NCI-H146 (cell line): ENCODE data around the gene OR11A1.
"Not testable (repeated sequence)": the region's sequence is repeated elsewhere in the genome, so short reads cannot be mapped to it uniquely, and the experiment has no call there.

Experiments
- DNase-seq: peaks from one replicate; lab custom pipeline; 2025; lab: John Stamatoyannopoulos, UW

Gene OR11A1

GRCh38 chr6:29478740-29479139 lies 21.9 kb upstream of the OR11A1 start:
- no peak for DNase-seq

- no peak for DNase-seq
Measured at GRCh38 chr6:29477923-29478450, 21.1 kb upstream of the OR11A1 start.

- no peak for DNase-seq
Measured at GRCh38 chr6:29474996-29475395, 18.1 kb upstream of the OR11A1 start.

GRCh38 chr6:29466241-29466640 lies 9.4 kb upstream of the OR11A1 start:
- no peak for DNase-seq

GRCh38 chr6:29465801-29466200 lies 8.9 kb upstream of the OR11A1 start:
- DNase-seq: no peak

GRCh38 chr6:29465279-29465678 lies 8.4 kb upstream of the OR11A1 start:
- DNase-seq: no peak

GRCh38 chr6:29462022-29462421 lies 5.2 kb upstream of the OR11A1 start:
- no peak for DNase-seq

- DNase-seq: no peak
Measured at GRCh38 chr6:29461021-29461814, 4.3 kb upstream of the OR11A1 start.

- DNase-seq: no peak
Measured at GRCh38 chr6:29451471-29452193, 5.2 kb downstream of the OR11A1 start.

GRCh38 chr6:29447670-29448069 lies 9.2 kb downstream of the OR11A1 start:
- no peak for DNase-seq

- not testable (repeated sequence) for DNase-seq
Measured at GRCh38 chr6:29444031-29444430, 12.8 kb downstream of the OR11A1 start.

GRCh38 chr6:29442719-29443118 lies 14.2 kb downstream of the OR11A1 start:
- DNase-seq: no peak

GRCh38 chr6:29439006-29439405 lies 17.9 kb downstream of the OR11A1 start, which contains the start of gene OR10C1:
OR10C1 (plus strand) TSS chr6:29439306; CDS start chr6:29440016, 710 bp downstream.
- no peak for DNase-seq

- DNase-seq: not testable (repeated sequence)
Measured at GRCh38 chr6:29436730-29437129, 20.1 kb downstream of the OR11A1 start.

- DNase-seq: no peak
Measured at GRCh38 chr6:29426654-29427053, 30.2 kb downstream of the OR11A1 start.

GRCh38 chr6:29425075-29425474 lies 31.8 kb downstream of the OR11A1 start:
- no peak for DNase-seq

- no peak for DNase-seq
Measured at GRCh38 chr6:29424575-29424974, 32.3 kb downstream of the OR11A1 start.

- no peak for DNase-seq
Measured at GRCh38 chr6:29424168-29424567, 32.7 kb downstream of the OR11A1 start.

- DNase-seq: no peak
Measured at GRCh38 chr6:29419516-29419915, 37.4 kb downstream of the OR11A1 start.

- no peak for DNase-seq
Measured at GRCh38 chr6:29414588-29414987, 42.3 kb downstream of the OR11A1 start, which contains the start of gene OR12D1. OR12D1 (plus strand) TSS chr6:29414928.

- no peak for DNase-seq
Measured at GRCh38 chr6:29403801-29404200, 53.1 kb downstream of the OR11A1 start.

GRCh38 chr6:29399525-29399924 lies 57.3 kb downstream of the OR11A1 start:
- no peak for DNase-seq

- DNase-seq: no peak
Measured at GRCh38 chr6:29395331-29395730, 61.5 kb downstream of the OR11A1 start, which contains the start of gene OR12D2. OR12D2 (plus strand) TSS chr6:29395631; CDS start chr6:29396700, 1,069 bp downstream.
